Liver (tissue), 9 donors: ENCODE data around the gene SERTAD1. TPM values are rescaled to one million over a fixed set of nuclear protein-coding genes. Genes with fewer than 3 reads are reported as not detected.
A peak's percentile ranks its signal among the peaks of the same experiment; 100 is the strongest.

Experiments used
- DNase-seq: peaks from one replicate; pipeline ENCODE4 v3.0.0-alpha.2; 2017; ENCODE audit warnings: low spot score
- H3K27ac ChIP-seq, 2 donors: one replicate each; pipeline ENCODE4 v1.7.0; 2013; ENCODE audit warnings: inconsistent platforms in 2 of 2, low read length in 2 of 2, control low read depth in 1 of 2, low read depth in 1 of 2, mild to moderate bottlenecking in 1 of 2
- H3K27me3 ChIP-seq, 4 donors: one replicate each; pipeline versions ENCODE4 v1.6.1 to v1.7.0; 2013; ENCODE audit warnings: low read length in 3 of 4, inconsistent platforms in 1 of 4, mild to moderate bottlenecking in 1 of 4, moderate library complexity in 1 of 4; ENCODE audit not compliant: control insufficient read depth in 4 of 4, insufficient read depth in 4 of 4
- H3K36me3 ChIP-seq, 4 donors: one replicate each; pipeline versions ENCODE4 v1.6.1 to v1.7.0; 2013; ENCODE audit warnings: low read length in 3 of 4, mild to moderate bottlenecking in 3 of 4, low read depth in 1 of 4, moderate library complexity in 1 of 4; ENCODE audit not compliant: control insufficient read depth in 4 of 4, insufficient read depth in 3 of 4
- H3K4me1 ChIP-seq, 4 donors: one replicate each; pipeline versions ENCODE4 v1.6.1 to v1.7.0; 2013; ENCODE audit warnings: low read length in 3 of 4, mild to moderate bottlenecking in 3 of 4, moderate library complexity in 1 of 4; ENCODE audit not compliant: control insufficient read depth in 4 of 4, insufficient read depth in 4 of 4
- H3K4me3 ChIP-seq, 3 donors: one replicate each; pipeline versions ENCODE4 v1.6.1 to v1.7.0; 2013; ENCODE audit warnings: low read length in 3 of 3, control low read depth in 1 of 3, low read depth in 1 of 3, mild to moderate bottlenecking in 1 of 3
- H3K9ac ChIP-seq, 2 donors: one replicate each; pipeline ENCODE4 v1.7.0; 2013; ENCODE audit warnings: low read length in 2 of 2, mild to moderate bottlenecking in 2 of 2, moderate library complexity in 2 of 2, control low read depth in 1 of 2, low read depth in 1 of 2
- H3K9me3 ChIP-seq, 4 donors: one replicate each; pipeline versions ENCODE4 v1.6.1 to v1.7.0; 2013; ENCODE audit warnings: low read length in 3 of 4; ENCODE audit not compliant: control insufficient read depth in 4 of 4
- CTCF ChIP-seq: fragments of 150-350 bp; IDR thresholded peaks from 2 replicates; pipeline ENCODE4 v1.5.1; 2017; ENCODE audit warnings: improper control_type of control experiment, low read depth, low read length; ENCODE audit not compliant: missing input control
- EGR1 ChIP-seq, 2 donors: IDR thresholded peaks; 2 replicates each; pipeline ENCODE4 v1.6.1; 2016 to 2018; ENCODE audit warnings: antibody characterized with exemption in 2 of 2, low read depth in 2 of 2
- FOXA1 ChIP-seq: IDR thresholded peaks from 2 replicates; pipeline ENCODE4 v1.6.1; 2016; ENCODE audit warnings: antibody characterized with exemption
- FOXA2 ChIP-seq: IDR thresholded peaks from 2 replicates; pipeline ENCODE4 v1.6.1; 2016; ENCODE audit warnings: antibody characterized with exemption
- JUND ChIP-seq, 2 donors: IDR thresholded peaks; 2 replicates each; pipeline ENCODE4 v1.6.1; 2016; ENCODE audit warnings: antibody characterized with exemption in 2 of 2
- NR2F2 ChIP-seq: IDR thresholded peaks from 2 replicates; pipeline ENCODE4 v1.6.1; 2016; ENCODE audit warnings: antibody characterized with exemption
- RAD21 ChIP-seq, 2 donors: IDR thresholded peaks; 2 replicates each; pipeline ENCODE4 v1.6.1; 2016; ENCODE audit warnings: antibody characterized with exemption in 2 of 2, mild to moderate bottlenecking in 2 of 2
- RXRA ChIP-seq, 2 donors: IDR thresholded peaks; 2 replicates each; pipeline ENCODE4 v1.6.1; 2017 to 2018; ENCODE audit warnings: antibody characterized with exemption in 2 of 2, mild to moderate bottlenecking in 1 of 2
- WGBS: extraction: QIAGEN DNeasy Blood & Tissue Kit; methylation state at CpG from one replicate; pipeline ENCODE4 v1.1.7; 2013; 5-methylcytosine and 5-hydroxymethylcytosine counted together
- polyA plus RNA-seq, 2 donors: library from polyadenylated mRNA; stranded (reverse) in 1 of 2; unstranded in 1 of 2; fragments of 200-250 nt in 1 of 2; fragments of >200 nt in 1 of 2; fragmentation: Nextera tagmentation in 1 of 2; extraction: Ambion mirVana in 1 of 2; gene quantifications; one replicate each; pipeline versions ENCODE4 v1.2.1 to v1.2.3, GENCODE V29; 2013 to 2015
- total RNA-seq, 2 donors: library from RNA; depleted of rRNA; stranded (reverse); fragments of >200 nt; gene quantifications; one replicate each; pipeline ENCODE4 v1.2.3, GENCODE V29; 2014
- TF ChIP-seq, protein P1 (sequence below): IDR thresholded peaks from 2 replicates; pipeline ENCODE4 v1.6.1; 2016; ENCODE audit warnings: antibody characterized with exemption
- TF ChIP-seq, protein P2 (sequence below): IDR thresholded peaks from 2 replicates; pipeline ENCODE4 v1.6.1; 2016; ENCODE audit warnings: antibody characterized with exemption, mild to moderate bottlenecking
- TF ChIP-seq, protein P3 (sequence below): IDR thresholded peaks from 2 replicates; pipeline ENCODE4 v1.6.1; 2016; ENCODE audit warnings: antibody characterized with exemption
- donor health status: healthy.
- donor health status: healthy.
- donor health status: healthy.
- donor health status: healthy.
- donor health status: healthy.

Gene SERTAD1
- total and polyA plus RNA-seq, 4 donors, result 3.6 to 6.8 (median 4.9) TPM

DNA sequence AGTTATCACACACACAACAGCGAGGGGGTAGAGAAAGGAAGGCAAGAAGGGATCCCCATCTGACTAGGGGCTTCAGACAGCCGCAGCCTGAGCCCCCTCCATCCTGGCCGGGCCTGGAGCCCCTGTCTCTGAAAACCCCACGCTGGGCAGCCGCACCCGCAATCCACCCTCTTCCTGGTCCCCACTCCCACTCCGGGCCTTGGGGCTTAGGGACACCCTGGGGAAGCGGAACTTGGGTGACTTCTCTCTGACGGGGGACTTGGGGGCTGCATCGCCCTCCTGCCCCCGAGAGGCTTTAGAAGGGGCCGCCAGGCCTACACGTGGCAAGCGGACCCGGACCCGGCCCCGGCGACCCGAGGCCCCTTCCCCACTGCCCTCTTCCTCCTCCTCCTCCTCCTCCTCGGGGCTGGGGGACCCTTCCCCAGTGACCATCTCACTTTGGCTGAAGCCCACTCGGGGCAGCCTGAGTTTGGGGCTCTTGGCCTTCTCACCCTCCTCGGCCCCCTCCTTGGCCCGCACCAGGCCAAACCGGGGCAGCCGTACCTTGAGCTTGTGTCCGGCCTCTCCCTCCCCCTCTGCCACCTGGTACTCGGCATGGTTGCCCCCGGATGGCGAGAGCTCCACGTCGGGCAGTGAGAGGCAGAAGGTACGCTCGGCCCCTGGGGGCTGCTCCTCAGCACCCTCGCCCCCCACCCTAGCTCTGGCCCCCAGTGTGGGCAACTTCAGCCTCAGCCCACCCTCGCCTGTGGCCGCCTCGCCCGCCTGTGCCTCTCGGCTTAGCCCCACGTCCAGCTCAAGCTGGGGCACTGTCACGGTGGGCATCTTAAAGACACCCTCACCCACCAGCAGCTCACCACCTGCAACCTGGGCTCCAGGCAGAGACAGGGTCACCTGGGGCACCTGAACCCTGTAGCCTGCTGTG lies 31.6 kb downstream of the SERTAD1 start:
- DNase-seq, result no peak
- TF ChIP-seq EGR1 (IDR thresholded peaks at IDR 0.05; ENCODE audit: low read depth in 2 of 2), result no peak
- TF ChIP-seq RXRA (IDR thresholded peaks at IDR 0.05), result no peak
- TF ChIP-seq FOXA2, result no peak
- Histone ChIP-seq H3K27me3 (no peaks in the 10 kb centered on the region), H3K4me1 (no peaks in the 10 kb centered on the region), H3K9ac (no peak overlapping the region), H3K36me3 (no peaks in the 10 kb centered on the region), H3K27ac (no peak overlapping the region), H3K4me3 (no peak overlapping the region), H3K9me3 (no peaks in the 10 kb centered on the region)
- 93% methylated on average over 41 of the region's 41 CpGs for WGBS

- H3K27ac ChIP-seq, result no peak overlapping the region
These were observed 32.8 kb downstream of the SERTAD1 start for GRCh38 chr19:40392894-40393517.

DNA sequence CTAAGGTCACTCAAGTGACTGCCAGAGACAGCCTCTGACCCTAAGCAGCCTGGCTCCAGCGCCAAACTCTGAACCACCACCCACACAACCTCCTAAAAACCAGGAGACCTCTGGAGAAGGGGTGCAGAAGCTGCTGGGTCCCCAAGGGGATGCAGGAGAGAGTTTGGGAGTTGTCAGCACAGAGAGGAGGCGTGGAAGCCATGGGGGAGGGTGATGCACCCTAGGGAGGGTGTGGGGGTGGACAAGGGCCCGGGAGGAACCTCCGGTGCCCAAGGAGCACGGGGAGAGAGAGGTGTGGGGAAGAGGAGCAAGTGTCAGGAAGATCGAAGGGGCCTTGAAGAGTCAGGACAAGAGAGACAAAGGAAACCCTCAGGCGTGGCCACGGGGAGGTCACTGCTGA lies 33.7 kb downstream of the SERTAD1 start:
- H3K9ac ChIP-seq, result no peak overlapping the region
- H3K27me3 ChIP-seq, result no peaks in the 10 kb centered on the region
- H3K4me3 ChIP-seq, result no peak overlapping the region
- no peak for DNase-seq
- WGBS, result 80% methylated on average over 8 of the region's 8 CpGs
- no peaks in the 10 kb centered on the region for H3K4me1 ChIP-seq
- no peak overlapping the region for H3K27ac ChIP-seq
- H3K9me3 ChIP-seq, result no peaks in the 10 kb centered on the region
- H3K36me3 ChIP-seq, result no peaks in the 10 kb centered on the region
- TF ChIP-seq, protein P1, sequence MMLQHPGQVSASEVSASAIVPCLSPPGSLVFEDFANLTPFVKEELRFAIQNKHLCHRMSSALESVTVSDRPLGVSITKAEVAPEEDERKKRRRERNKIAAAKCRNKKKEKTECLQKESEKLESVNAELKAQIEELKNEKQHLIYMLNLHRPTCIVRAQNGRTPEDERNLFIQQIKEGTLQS, result no peak
- TF ChIP-seq JUND (IDR thresholded peaks at IDR 0.05), result no peak
- TF ChIP-seq NR2F2, result no peak
- no peak for TF ChIP-seq FOXA1
- TF ChIP-seq CTCF, result no peak
- no peak for TF ChIP-seq RAD21 (IDR thresholded peaks at IDR 0.05)
- TF ChIP-seq, protein P2, sequence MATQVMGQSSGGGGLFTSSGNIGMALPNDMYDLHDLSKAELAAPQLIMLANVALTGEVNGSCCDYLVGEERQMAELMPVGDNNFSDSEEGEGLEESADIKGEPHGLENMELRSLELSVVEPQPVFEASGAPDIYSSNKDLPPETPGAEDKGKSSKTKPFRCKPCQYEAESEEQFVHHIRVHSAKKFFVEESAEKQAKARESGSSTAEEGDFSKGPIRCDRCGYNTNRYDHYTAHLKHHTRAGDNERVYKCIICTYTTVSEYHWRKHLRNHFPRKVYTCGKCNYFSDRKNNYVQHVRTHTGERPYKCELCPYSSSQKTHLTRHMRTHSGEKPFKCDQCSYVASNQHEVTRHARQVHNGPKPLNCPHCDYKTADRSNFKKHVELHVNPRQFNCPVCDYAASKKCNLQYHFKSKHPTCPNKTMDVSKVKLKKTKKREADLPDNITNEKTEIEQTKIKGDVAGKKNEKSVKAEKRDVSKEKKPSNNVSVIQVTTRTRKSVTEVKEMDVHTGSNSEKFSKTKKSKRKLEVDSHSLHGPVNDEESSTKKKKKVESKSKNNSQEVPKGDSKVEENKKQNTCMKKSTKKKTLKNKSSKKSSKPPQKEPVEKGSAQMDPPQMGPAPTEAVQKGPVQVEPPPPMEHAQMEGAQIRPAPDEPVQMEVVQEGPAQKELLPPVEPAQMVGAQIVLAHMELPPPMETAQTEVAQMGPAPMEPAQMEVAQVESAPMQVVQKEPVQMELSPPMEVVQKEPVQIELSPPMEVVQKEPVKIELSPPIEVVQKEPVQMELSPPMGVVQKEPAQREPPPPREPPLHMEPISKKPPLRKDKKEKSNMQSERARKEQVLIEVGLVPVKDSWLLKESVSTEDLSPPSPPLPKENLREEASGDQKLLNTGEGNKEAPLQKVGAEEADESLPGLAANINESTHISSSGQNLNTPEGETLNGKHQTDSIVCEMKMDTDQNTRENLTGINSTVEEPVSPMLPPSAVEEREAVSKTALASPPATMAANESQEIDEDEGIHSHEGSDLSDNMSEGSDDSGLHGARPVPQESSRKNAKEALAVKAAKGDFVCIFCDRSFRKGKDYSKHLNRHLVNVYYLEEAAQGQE, result no peak

More at GRCh38 chr19:40392894-40393517, 32.8 kb downstream of the SERTAD1 start:
- Histone ChIP-seq H3K9me3 (no peaks in the 10 kb centered on the region), H3K36me3 (no peaks in the 10 kb centered on the region), H3K4me3 (no peak overlapping the region), H3K4me1 (no peaks in the 10 kb centered on the region), H3K9ac (no peak overlapping the region), H3K27me3 (no peaks in the 10 kb centered on the region)
- TF ChIP-seq, protein P3, sequence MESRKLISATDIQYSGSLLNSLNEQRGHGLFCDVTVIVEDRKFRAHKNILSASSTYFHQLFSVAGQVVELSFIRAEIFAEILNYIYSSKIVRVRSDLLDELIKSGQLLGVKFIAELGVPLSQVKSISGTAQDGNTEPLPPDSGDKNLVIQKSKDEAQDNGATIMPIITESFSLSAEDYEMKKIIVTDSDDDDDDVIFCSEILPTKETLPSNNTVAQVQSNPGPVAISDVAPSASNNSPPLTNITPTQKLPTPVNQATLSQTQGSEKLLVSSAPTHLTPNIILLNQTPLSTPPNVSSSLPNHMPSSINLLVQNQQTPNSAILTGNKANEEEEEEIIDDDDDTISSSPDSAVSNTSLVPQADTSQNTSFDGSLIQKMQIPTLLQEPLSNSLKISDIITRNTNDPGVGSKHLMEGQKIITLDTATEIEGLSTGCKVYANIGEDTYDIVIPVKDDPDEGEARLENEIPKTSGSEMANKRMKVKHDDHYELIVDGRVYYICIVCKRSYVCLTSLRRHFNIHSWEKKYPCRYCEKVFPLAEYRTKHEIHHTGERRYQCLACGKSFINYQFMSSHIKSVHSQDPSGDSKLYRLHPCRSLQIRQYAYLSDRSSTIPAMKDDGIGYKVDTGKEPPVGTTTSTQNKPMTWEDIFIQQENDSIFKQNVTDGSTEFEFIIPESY, result no peak
- peak in 1 of 2 donors; percentile 28 for TF ChIP-seq RAD21 (IDR thresholded peaks at IDR 0.05)
- TF ChIP-seq CTCF, result peak; percentile 6
- DNase-seq, result no peak
- 61% methylated on average over 9 of the region's 9 CpGs for WGBS
